GM12892 (cell line): ENCODE data around the gene KANK4.

ENCODE experiments used
- POLR2A ChIP-seq: IDR thresholded peaks from 2 replicates; pipeline ENCODE4 v1.6.1; 2011; ENCODE audit warnings: low read depth, low read length, control low read depth
- POLR2AphosphoS5 ChIP-seq: IDR thresholded peaks from 2 replicates; pipeline ENCODE4 v1.6.1; 2011; ENCODE audit warnings: low read depth, low read length, control low read depth

GRCh38 chr1:62285440-62285839, 33.8 kb downstream of the KANK4 start:
- TF ChIP-seq POLR2AphosphoS5 (no peak), POLR2A (no peak)
